GM19239 (cell line): ENCODE data around the gene CHFR.
"Not testable (repeated sequence)": the region's sequence is repeated elsewhere in the genome, so short reads cannot be mapped to it uniquely, and the experiment has no call there.

Source experiments
- DNase-seq: peaks from one replicate; pipeline ENCODE4 v3.0.0; 2011; ENCODE audit warnings: low spot score; ENCODE audit not compliant: insufficient read length
- FAIRE-seq: peaks from 2 replicates; lab custom pipeline; 2011; peaks lifted over from hg19 to GRCh38; lab: Jason Lieb, UNC

The CHFR gene

DNA sequence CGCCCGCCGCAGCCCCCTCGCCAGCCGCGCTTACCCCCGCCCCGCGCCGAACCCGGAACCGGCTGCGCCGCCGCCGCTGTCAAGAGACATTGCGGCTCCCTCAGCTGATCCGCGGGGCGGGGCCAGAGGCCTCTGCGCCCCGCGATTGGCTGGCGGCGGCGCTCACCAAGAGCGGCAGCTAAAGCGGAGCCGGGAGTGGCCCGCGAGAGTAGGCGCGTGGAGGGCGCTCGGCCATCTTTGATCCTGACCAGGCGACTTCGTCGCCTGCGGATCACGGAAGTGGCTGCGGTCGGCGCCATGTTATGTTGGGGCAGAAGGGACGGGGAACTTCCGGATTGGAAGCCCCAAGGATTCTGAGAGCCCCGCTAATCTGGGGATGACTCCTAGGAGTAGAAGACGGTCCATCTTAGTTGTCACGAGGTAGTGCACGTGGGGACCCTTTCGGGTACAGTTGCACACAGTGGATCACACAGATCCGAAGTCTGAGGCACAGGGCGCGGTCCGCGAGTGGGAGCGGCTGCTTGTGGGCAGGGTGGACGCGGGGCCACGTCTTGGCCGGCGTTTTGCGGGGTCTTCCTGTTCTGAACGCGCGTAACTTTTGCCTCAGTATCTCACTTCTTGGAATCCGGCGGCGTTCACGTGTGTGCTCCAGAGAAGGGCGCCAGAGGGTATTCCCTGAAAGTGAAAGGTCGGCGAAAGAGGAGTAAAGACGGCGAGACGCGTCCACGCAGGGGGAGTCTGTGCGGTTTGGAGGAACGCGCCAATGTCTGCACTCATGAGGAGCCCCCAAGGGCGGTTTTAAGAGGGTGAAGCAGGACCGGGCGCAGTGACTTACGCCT is at the start of gene CHFR:
Gene CHFR (minus strand): TSS at position 93 of the 839 bp plus-strand sequence. CDS start 277 bp downstream, outside the sequence.
- FAIRE-seq = peak; percentile 96
- peak; percentile 99 for DNase-seq

GRCh38 chr12:132936921-132937320 is 49.5 kb upstream of the CHFR start:
- not testable (repeated sequence) for DNase-seq, FAIRE-seq

- DNase-seq = no peak
- FAIRE-seq = no peak
Measured at GRCh38 chr12:132936163-132936562, 48.8 kb upstream of the CHFR start.

- no peak for DNase-seq
- FAIRE-seq = no peak
Measured at GRCh38 chr12:132926415-132926833, 39.0 kb upstream of the CHFR start.

- DNase-seq = no peak
- FAIRE-seq = no peak
Measured at GRCh38 chr12:132925597-132926414, 38.4 kb upstream of the CHFR start.

DNA sequence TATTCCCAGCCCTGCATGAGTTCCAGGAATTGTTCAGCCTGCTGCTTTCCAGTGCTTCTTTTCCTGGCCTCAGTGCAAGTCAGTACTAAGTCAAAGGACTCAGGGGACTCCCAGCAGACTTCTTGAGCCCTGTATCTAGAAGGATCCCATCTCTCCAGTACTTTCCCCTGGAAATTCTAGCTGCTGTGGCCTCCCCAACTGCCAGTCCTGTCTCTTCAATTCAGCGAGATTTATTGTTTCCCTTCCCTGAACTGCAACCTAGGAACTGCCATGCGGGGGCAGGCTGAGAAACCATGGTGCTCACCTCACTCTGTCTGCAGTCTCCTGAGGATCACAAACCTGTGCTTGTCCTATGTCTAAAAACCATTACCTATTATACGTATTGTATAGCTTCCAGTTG is 37.0 kb upstream of the CHFR start:
- FAIRE-seq (no peak), DNase-seq (no peak)

DNA sequence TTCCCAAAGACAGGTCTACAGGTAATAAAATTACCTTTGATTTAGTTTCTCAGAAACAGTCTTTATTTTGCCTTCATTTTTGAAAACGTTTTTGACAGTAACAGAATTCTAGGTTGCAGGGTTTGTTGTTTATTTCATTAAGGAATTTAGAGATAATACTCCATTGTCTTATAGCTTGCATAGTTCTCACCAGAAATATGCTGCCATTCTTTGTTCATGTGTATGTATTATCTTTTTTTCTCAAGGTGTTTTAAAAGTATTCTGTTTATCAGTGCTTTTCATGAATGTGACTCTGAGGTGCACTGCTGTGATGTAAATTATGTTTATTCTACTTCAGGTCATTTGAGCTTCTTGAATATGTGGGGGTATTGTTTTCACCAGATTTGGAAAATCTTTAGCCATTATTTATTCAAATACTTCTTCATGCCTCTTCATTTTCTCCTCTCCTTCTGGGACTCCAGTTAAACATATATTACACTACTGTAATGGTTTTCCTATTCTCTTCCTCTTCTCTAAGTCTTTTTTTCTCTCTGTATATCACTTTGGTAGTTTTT is 36.0 kb upstream of the CHFR start:
- DNase-seq (no peak), FAIRE-seq (no peak)

DNA sequence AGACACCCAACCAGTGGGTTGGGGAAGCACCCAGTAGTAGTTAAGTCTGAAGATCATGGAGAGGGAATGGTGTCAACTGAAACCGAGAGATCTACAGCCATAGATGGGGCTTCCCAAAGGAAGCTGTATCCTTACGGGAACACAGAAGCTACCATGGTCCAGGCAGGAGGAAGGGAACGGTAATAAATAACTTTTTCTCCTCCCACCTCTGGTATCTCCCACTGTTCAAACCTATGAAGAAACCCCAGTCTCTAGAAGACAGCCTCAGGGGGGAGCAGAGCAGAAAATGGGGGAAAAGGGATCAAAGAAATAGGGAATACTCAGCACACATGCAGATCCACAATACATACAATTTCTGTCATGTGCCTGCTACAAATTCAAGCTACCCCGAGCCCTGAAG is 35.3 kb upstream of the CHFR start:
- FAIRE-seq = no peak

DNA sequence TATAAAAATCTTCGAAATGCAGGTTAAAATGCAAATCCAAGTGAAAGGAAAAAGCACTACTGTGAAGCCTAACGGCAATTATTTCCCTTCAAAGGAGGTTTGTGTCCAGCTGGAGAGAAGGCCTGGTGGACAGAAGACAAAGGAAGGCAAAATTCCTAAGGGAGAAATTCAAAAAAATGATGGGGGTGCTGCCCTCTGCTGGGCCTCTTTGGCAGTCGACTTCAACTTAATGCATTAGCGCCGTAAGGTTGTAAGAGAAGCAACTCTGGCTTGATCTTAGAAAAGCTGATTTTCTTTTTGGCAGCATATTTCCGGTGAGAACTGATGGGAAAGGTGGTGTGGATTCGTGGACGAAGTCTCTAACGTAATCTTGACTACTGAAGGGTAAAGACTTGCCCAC is 34.3 kb upstream of the CHFR start:
- DNase-seq = no peak
- no peak for FAIRE-seq

More for the DNA sequence above, 35.3 kb upstream of the CHFR start:
- no peak for DNase-seq

GRCh38 chr12:132918680-132919079 is 31.3 kb upstream of the CHFR start:
- FAIRE-seq (no peak), DNase-seq (no peak)

DNA sequence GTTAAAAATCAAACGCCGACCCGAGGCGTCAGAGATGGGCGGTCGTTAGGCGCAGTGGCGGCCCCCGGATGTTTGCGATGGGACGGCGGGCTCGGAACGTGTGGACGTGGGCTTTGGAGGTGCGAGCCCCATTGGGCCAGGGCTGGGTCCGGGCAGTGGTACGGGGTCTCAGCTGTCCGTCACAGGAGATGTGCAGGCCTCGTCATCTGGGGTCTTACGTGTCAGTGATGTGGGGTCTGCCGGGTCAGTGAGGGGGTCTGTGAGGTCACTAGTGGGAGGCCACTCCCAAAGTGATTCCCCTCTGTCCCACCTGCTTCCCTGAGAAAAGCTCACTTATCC is 21.6 kb upstream of the CHFR start:
- no peak for FAIRE-seq
- DNase-seq = no peak

DNA sequence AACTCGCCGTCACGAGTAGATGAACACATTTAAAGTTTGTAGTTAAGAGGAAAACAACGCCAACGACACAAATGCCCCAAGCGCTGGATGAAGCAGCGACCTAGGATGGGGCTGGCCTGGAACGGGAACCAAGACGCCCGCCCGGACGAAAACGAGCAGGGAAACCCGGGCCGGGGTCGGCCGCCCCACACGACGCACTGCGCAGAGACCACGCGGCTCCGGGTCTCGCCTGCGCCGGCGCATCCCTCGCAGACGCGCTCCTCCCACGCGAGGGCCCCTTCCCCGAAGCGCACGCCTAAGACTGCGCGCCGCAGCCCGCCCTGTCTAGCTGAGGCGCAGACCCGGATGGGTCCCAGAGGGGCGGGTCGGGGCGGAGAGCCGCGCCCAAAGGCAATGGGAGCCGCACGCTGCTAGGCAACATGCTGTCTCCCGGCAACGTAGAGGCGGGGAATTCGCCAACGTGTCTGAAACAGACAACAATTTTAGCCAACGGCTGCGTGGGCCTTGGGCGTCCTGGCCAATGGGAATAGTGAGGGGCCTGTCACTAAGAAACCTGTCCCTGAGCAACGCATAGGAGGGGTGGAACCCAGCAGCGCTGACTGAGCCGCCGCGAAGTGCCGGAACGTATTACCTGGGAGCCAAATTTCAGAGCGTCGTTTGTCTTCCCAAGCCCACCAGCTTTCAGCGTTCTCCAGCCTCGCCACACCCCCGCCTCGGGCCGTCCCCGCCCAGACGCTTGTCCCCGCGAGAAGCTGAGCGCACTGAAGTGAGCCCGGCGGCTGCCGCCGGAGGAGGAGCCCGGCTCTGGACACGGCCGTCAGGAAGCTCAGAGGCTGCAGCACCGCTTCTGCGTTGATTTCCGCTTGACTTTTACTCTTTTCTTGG is 21.0 kb upstream of the CHFR start:
- DNase-seq = peak; percentile 75
- peak; percentile 77 for FAIRE-seq

DNA sequence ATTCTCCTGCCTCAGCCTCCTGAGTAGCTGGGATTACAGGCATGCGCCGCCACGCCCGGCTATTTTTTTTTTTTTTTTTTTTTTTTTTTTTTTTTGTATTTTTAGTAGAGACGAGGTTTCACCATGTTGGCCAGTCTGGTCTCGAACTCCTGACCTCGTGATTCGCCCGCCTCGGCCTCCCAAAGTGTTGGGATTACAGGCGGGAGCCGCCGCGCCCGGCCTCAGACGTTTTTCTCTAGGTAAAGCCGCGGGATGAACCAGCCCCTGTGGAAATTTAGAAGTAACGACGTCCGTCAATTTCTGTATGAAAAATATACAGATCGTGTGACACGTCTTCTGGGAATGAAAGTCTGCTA is 20.4 kb upstream of the CHFR start:
- not testable (repeated sequence) for FAIRE-seq, DNase-seq

- no peak for FAIRE-seq
- DNase-seq = no peak
Measured at GRCh38 chr12:132907216-132907615, 19.8 kb upstream of the CHFR start.

DNA sequence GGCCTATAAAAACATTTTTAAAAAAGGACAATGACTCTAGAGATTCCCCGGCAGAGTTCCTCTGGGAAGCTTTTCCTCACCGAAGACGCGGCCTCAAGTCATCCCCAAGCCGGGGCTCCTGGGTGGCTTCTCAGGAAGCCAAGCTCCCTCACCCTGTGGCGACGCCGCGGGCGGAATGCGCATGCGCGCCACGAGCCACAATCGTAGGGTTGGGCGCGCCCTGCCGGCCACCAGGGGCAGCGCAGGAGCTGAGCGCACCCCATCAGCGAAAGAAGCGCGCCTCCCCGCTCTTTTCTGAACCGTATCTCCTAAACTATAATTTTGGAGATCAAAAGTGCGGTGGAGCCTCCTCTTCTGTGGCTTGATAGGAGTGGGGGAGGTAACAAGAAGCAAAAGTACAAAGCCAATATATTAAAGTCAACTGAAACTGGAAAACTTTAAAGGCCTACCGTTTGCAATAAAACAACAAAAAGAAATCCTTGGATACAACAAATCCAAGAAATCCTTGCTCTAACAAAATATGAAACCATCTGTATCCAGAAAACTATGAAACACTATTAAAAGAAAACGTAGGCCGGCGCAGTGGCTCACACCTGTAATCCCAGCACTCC is 17.4 kb upstream of the CHFR start:
- FAIRE-seq (no peak), DNase-seq (peak; percentile 25)

DNA sequence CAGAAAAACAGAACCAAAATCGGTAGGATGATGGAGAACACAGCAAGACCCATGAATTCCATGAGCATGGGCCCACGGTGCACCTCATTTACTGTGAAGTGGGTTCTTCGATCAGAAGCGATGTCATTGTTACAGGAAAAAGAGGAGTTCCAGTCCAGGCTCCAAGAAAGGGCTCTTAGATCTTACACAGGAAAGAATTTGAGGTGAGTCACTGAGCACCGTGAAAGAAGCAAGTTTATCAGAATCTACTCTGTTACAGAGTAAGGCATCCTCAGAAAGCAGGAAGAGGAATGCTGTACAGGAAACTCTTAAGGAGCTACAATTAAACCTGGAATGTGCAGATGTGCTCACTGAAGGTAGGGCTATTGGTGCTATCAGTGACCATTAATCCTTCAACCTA is 11.6 kb upstream of the CHFR start:
- DNase-seq (no peak), FAIRE-seq (no peak)

- no peak for FAIRE-seq
- no peak for DNase-seq
Measured at GRCh38 chr12:132888852-132889251, 1.4 kb upstream of the CHFR start.

GRCh38 chr12:132886529-132887477 is 602 bp downstream of the CHFR start:
- FAIRE-seq = no peak
- DNase-seq = no peak

DNA sequence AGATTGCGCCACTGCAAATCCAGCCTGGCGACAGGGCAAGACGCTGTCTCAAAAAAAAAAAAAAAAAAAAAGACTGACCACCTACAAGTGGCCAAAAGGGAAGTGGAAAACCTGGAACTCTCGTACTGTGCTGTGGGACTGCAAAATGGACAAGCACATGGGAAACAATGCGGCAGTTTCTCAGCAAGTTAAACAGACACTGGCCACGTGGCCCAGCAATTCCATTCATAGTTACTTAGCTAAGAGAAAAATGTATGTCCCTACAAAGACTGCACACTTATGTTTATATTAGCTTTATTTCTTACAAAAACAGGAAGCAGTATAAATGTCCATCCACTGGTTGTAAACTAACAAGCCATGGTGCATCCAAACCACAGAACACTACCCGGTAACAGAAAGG is 5.6 kb downstream of the CHFR start:
- DNase-seq (no peak), FAIRE-seq (no peak)
